Measurements from ENCODE around the gene MYO6.
A peak's percentile ranks its signal among the peaks of the same experiment; 100 is the strongest.

The MYO6 gene

GRCh38 chr6:75766387-75766786 is 17.3 kb downstream of the MYO6 start:
- no peak for DNase-seq (ENCODE audit: low spot score)

- no peak for DNase-seq (ENCODE audit: low spot score)
These were observed 21.8 kb downstream of the MYO6 start for GRCh38 chr6:75770844-75771243.

GRCh38 chr6:75775219-75775618 is 26.2 kb downstream of the MYO6 start:
- no peak for DNase-seq (ENCODE audit: low spot score)

GRCh38 chr6:75776461-75776860 is 27.4 kb downstream of the MYO6 start:
- no peak for DNase-seq (ENCODE audit: low spot score)

- DNase-seq (ENCODE audit: low spot score): no peak
These were observed 29.7 kb downstream of the MYO6 start for GRCh38 chr6:75778757-75779156.

GRCh38 chr6:75786152-75786551 is 37.1 kb downstream of the MYO6 start:
- no peak for DNase-seq (ENCODE audit: low spot score)

GRCh38 chr6:75788894-75789293 is 39.9 kb downstream of the MYO6 start:
- DNase-seq (ENCODE audit: low spot score): no peak

GRCh38 chr6:75791881-75792280 is 42.8 kb downstream of the MYO6 start:
- no peak for DNase-seq (ENCODE audit: low spot score)

- DNase-seq (ENCODE audit: low spot score): no peak
These were observed 45.4 kb downstream of the MYO6 start for GRCh38 chr6:75794351-75794846.

- DNase-seq (ENCODE audit: low spot score): no peak
These were observed 46.1 kb downstream of the MYO6 start for GRCh38 chr6:75794954-75795739.

GRCh38 chr6:75796723-75797122 is 47.7 kb downstream of the MYO6 start:
- no peak for DNase-seq (ENCODE audit: low spot score)

- DNase-seq (ENCODE audit: low spot score): no peak
These were observed 51.1 kb downstream of the MYO6 start for GRCh38 chr6:75800133-75800532.

- no peak for DNase-seq (ENCODE audit: low spot score)
These were observed 51.9 kb downstream of the MYO6 start for GRCh38 chr6:75800708-75801505.

- DNase-seq (ENCODE audit: low spot score): no peak
These were observed 53.3 kb downstream of the MYO6 start for GRCh38 chr6:75802366-75802765.

GRCh38 chr6:75808507-75808906 is 59.5 kb downstream of the MYO6 start:
- no peak for DNase-seq (ENCODE audit: low spot score)

- no peak for DNase-seq (ENCODE audit: low spot score)
These were observed 63.5 kb downstream of the MYO6 start for GRCh38 chr6:75812560-75812959.

- DNase-seq (ENCODE audit: low spot score): peak; percentile 47
These were observed 64.6 kb downstream of the MYO6 start for GRCh38 chr6:75813476-75814250.

- no peak for DNase-seq (ENCODE audit: low spot score)
These were observed 66.7 kb downstream of the MYO6 start for GRCh38 chr6:75815756-75816155.

GRCh38 chr6:75818098-75818855 is 69.2 kb downstream of the MYO6 start:
- no peak for DNase-seq (ENCODE audit: low spot score)

- no peak for DNase-seq (ENCODE audit: low spot score)
These were observed 70.9 kb downstream of the MYO6 start for GRCh38 chr6:75819776-75820487.

GRCh38 chr6:75824160-75824559 is 75.1 kb downstream of the MYO6 start:
- no peak for DNase-seq (ENCODE audit: low spot score)

Measured in ecto neural progenitor cell (in vitro differentiated cells).